Mucosa of descending colon (tissue), 3 donors: ENCODE data around the gene C16orf89. TPM values are rescaled to one million over a fixed set of nuclear protein-coding genes. Genes with fewer than 3 reads are reported as not detected.

ENCODE experiments used
- ATAC-seq: fragments of 200-7000 bp; cut with Tn5 transposase; one replicate; pipeline ENCODE4 v1.9.1; 2020; ENCODE audit warnings: mild to moderate bottlenecking, moderate library complexity
- DNase-seq, 3 donors: peaks; one replicate each; pipeline ENCODE4 v3.0.0-alpha.2; 2020
- H3K36me3 ChIP-seq: fragments of 200-600 bp; one replicate; pipeline ENCODE4 v1.8.0; 2021; ENCODE audit warnings: low read depth, mild to moderate bottlenecking
- H3K4me1 ChIP-seq: fragments of 200-600 bp; one replicate; pipeline ENCODE4 v1.8.0; 2021; ENCODE audit warnings: low read depth, mild to moderate bottlenecking
- H3K4me3 ChIP-seq: fragments of 200-600 bp; one replicate; pipeline ENCODE4 v1.8.0; 2021; ENCODE audit warnings: mild to moderate bottlenecking
- H3K9me3 ChIP-seq: fragments of 200-600 bp; one replicate; pipeline ENCODE4 v1.8.0; 2021; ENCODE audit warnings: mild to moderate bottlenecking
- intact Hi-C, 2 donors: fragments of 100-400 bp; cut with DNase I in 1 of 2; cut with micrococcal nuclease in 1 of 2; formaldehyde crosslinking; loops; one replicate each; pipeline versions ENCODE4 v1.11.0 to v1.11.1; 2022; cut with DNase I, micrococcal nuclease
- total RNA-seq, 3 donors: library from RNA; stranded (reverse); fragmentation: NEBNext Ultra II Directional in 2 of 3; extraction: Animal tissue kit (Norgen Biotek cat#: 25700) in 2 of 3; gene quantifications; one replicate each; pipeline versions ENCODE4 v1.2.1 to v1.2.4, GENCODE V29; 2021 to 2023
- TF ChIP-seq, protein P1 (sequence below): fragments of 200-600 bp; IDR thresholded peaks from one replicate; pipeline ENCODE4 v1.8.0; 2022; ENCODE audit warnings: antibody characterized with exemption, mild to moderate bottlenecking
- donor health status: DM: no; HTN: no; CAD: no; lungs with moderate emphysema.
- donor health status: DM: no; HTN: no; CAD: no.
- donor health status: DM: no; HTN: yes; CAD: no.

The C16orf89 gene
- total RNA-seq, 3 donors from 2014 or later, result 2.5 to 5.0 (median 3.3) TPM

- peaks cover 26% of the 10 kb centered on the region for H3K4me1 ChIP-seq
- no peak overlapping the region for H3K4me3 ChIP-seq
- no peaks in the 10 kb centered on the region for H3K36me3 ChIP-seq
- TF ChIP-seq, protein P1, sequence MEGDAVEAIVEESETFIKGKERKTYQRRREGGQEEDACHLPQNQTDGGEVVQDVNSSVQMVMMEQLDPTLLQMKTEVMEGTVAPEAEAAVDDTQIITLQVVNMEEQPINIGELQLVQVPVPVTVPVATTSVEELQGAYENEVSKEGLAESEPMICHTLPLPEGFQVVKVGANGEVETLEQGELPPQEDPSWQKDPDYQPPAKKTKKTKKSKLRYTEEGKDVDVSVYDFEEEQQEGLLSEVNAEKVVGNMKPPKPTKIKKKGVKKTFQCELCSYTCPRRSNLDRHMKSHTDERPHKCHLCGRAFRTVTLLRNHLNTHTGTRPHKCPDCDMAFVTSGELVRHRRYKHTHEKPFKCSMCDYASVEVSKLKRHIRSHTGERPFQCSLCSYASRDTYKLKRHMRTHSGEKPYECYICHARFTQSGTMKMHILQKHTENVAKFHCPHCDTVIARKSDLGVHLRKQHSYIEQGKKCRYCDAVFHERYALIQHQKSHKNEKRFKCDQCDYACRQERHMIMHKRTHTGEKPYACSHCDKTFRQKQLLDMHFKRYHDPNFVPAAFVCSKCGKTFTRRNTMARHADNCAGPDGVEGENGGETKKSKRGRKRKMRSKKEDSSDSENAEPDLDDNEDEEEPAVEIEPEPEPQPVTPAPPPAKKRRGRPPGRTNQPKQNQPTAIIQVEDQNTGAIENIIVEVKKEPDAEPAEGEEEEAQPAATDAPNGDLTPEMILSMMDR, result no peak
- no peaks in the 10 kb centered on the region for H3K9me3 ChIP-seq
- ATAC-seq (no peak), DNase-seq (no peak)
- intact Hi-C loops, result no loop called here
These were observed 3.3 kb upstream of the C16orf89 start for GRCh38 chr16:5069048-5069447.

- intact Hi-C loops, result no loop called here
- no peak overlapping the region for H3K4me3 ChIP-seq
- no peak for DNase-seq
- peaks cover 18% of the 10 kb centered on the region for H3K4me1 ChIP-seq
- TF ChIP-seq, protein P1, result no peak
- H3K36me3 ChIP-seq, result no peaks in the 10 kb centered on the region
- no peaks in the 10 kb centered on the region for H3K9me3 ChIP-seq
- ATAC-seq, result no peak
These were observed 755 bp upstream of the C16orf89 start for GRCh38 chr16:5066511-5066910.

DNA sequence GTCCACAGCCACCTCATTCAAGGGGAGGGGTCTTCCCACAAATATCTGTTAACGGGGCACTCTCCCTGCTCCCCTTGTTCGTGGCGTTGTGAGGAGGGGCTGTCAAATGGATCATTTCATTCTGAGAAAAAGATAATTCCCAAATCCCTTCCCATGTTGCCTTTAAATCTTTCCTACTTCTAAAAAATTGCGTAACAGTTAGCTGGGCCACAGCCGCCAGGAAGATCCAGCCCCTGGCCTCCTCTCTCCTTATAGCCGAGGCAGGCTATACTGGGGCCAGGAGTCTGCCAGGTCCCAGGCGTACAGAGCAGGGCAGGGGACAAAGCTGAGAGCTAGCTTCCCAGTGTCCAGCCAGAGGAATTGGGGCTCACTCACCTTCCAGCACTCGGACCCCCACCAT is 430 bp downstream of the C16orf89 start:
- no peaks in the 10 kb centered on the region for H3K9me3 ChIP-seq
- H3K4me3 ChIP-seq, result no peak overlapping the region
- ATAC-seq (peak; percentile 53), DNase-seq (no peak)
- intact Hi-C loops, result no loop called here
- peaks cover 14% of the 10 kb centered on the region for H3K4me1 ChIP-seq
- no peaks in the 10 kb centered on the region for H3K36me3 ChIP-seq
- TF ChIP-seq, protein P1, result no peak

- H3K9me3 ChIP-seq, result no peaks in the 10 kb centered on the region
- no peak overlapping the region for H3K4me3 ChIP-seq
- ATAC-seq, result peak; percentile 68
These were observed 841 bp downstream of the C16orf89 start for GRCh38 chr16:5064915-5065314.

DNA sequence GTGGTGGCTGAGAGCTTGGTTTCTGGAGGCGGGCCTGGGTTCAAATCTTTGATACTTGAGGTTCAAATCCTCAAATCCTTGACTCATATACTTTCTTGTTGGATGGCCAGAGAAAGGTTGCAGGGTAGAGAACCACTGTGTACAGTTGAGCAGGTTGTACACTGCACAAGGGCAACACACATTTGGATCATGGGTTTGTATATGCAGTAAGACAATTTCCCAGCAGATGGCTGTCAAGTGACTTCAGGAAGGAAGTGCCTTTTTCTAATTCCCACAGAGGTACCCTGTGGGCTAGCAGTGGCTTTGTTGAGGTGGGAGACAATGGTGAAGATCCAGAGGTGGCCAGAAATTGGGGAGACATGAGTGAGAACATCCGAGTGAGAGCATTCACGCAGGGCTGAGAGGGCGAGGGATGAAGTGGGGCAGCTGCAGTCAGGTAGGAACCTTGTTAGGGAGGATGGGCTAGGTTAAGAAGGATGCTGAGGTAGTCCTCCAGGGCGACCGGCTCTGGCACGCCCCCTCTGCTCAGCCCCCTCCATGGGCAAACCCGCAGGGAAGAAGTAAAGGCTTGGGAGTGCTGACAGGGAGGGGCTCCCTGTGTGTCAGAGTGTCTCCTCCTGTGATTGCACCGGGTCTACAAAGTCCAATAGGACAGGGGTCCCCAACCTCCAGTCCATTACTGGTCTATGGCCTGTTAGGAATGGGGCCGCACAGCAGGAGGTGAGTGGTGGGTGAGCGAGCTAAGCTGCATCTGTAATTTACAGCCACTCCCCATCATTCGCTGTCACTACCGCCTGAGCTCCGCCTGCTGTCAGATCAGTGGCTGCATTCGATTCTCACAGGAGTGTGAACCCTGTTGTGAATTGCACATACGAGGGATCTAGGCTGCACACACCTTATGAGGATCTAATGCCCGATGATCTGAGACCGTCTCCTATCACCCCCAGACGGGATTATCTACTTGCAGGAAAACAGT is 2.7 kb downstream of the C16orf89 start:
- ATAC-seq, result peak; percentile 55
- TF ChIP-seq, protein P1, result no peak
- H3K36me3 ChIP-seq, result no peaks in the 10 kb centered on the region

More at GRCh38 chr16:5064915-5065314, 841 bp downstream of the C16orf89 start:
- DNase-seq, result peak in 2 of 3 donors; percentile 59 to 78
- intact Hi-C loops, result no loop called here
- H3K4me1 ChIP-seq, result peaks cover 14% of the 10 kb centered on the region
- TF ChIP-seq, protein P1, result no peak
- H3K36me3 ChIP-seq, result no peaks in the 10 kb centered on the region

More for the DNA sequence above, 2.7 kb downstream of the C16orf89 start:
- Histone ChIP-seq H3K9me3 (no peaks in the 10 kb centered on the region), H3K4me1 (peaks cover 14% of the 10 kb centered on the region), H3K4me3 (no peak overlapping the region)
- intact Hi-C loops, result no loop called here
- peak in 1 of 3 donors; percentile 25 for DNase-seq
